CD4-positive, alpha-beta T cell (primary cell): ENCODE data around the gene FOXD1. TPM values are rescaled to one million over a fixed set of nuclear protein-coding genes. Genes with fewer than 3 reads are reported as not detected.
A peak's percentile ranks its signal among the peaks of the same experiment; 100 is the strongest.

Source experiments
- ATAC-seq: fragments of 200-7000 bp; cut with Tn5 transposase; one replicate; pipeline ENCODE4 v1.10.0; 2022; ENCODE audit warnings: mild to moderate bottlenecking; ENCODE audit not compliant: poor library complexity
- CTCF ChIA-PET: fragments of 350-600 bp; sonication (Branson Sonifier 250); formaldehyde crosslinking; loops from one replicate; lab custom pipeline; 2021; ENCODE audit warnings: antibody characterized with exemption, inconsistent platforms; lab: Charles Lee
- POLR2A ChIA-PET: fragments of 350-600 bp; sonication (Branson Sonifier 250); formaldehyde crosslinking; loops from one replicate; lab custom pipeline; 2021; ENCODE audit warnings: antibody characterized with exemption, inconsistent platforms; lab: Charles Lee
- DNase-seq, 14 experiments: peaks; one replicate each; pipeline ENCODE4 v3.0.0-alpha.2; 2013 to 2020; ENCODE audit warnings: mixed read lengths in 2 of 14
- H3K27ac ChIP-seq, 2 donors: one replicate each; pipeline versions ENCODE4 v1.5.1 to v1.7.0; 2013; ENCODE audit warnings: low read length in 2 of 2, low read depth in 1 of 2, mild to moderate bottlenecking in 1 of 2
- H3K27me3 ChIP-seq, 2 experiments: 1 replicate in 1 of 2; 2 replicates in 1 of 2; pipeline versions ENCODE4 v1.6.1 to v1.7.0; 2013; ENCODE audit warnings: low read length in 2 of 2, control low read depth in 1 of 2, mild to moderate bottlenecking in 1 of 2, moderate library complexity in 1 of 2; ENCODE audit not compliant: insufficient read depth in 2 of 2, control insufficient read depth in 1 of 2
- H3K36me3 ChIP-seq: one replicate; pipeline ENCODE4 v1.6.1; 2013; ENCODE audit warnings: low read length, control low read depth; ENCODE audit not compliant: insufficient read depth
- H3K4me1 ChIP-seq: one replicate; pipeline ENCODE4 v1.6.1; 2013; ENCODE audit warnings: low read length, control low read depth; ENCODE audit not compliant: insufficient read depth
- H3K4me3 ChIP-seq: one replicate; pipeline ENCODE4 v1.5.1; 2013; ENCODE audit warnings: mild to moderate bottlenecking, low read length, moderate library complexity
- H3K9me3 ChIP-seq, 2 experiments: 1 replicate in 1 of 2; 2 replicates in 1 of 2; pipeline versions ENCODE4 v1.6.1 to v1.7.0; 2013; ENCODE audit warnings: low read length in 2 of 2, mild to moderate bottlenecking in 2 of 2, control low read depth in 1 of 2, moderate library complexity in 1 of 2; ENCODE audit not compliant: control insufficient read depth in 1 of 2, insufficient read depth in 1 of 2
- H3K27ac Mint-ChIP-seq: one replicate; pipeline ENCODE4 v1.8.0; 2020; ENCODE audit warnings: mixed read lengths
- H3K27me3 Mint-ChIP-seq: one replicate; pipeline ENCODE4 v1.8.0; 2021; ENCODE audit warnings: mixed read lengths
- H3K36me3 Mint-ChIP-seq: one replicate; pipeline ENCODE4 v1.8.0; 2021; ENCODE audit warnings: low read depth, mixed read lengths
- H3K4me1 Mint-ChIP-seq: one replicate; pipeline ENCODE4 v1.8.0; 2021; ENCODE audit warnings: low read depth, mixed read lengths
- H3K4me3 Mint-ChIP-seq: one replicate; pipeline ENCODE4 v1.8.0; 2020; ENCODE audit warnings: mild to moderate bottlenecking, mixed read lengths
- H3K9me3 Mint-ChIP-seq: one replicate; pipeline ENCODE4 v1.8.0; 2020; ENCODE audit warnings: mixed read lengths
- CTCF ChIP-seq: fragments of 200-600 bp; IDR thresholded peaks from one replicate; pipeline ENCODE4 v1.8.0; 2022; ENCODE audit warnings: antibody characterized with exemption, mild to moderate bottlenecking
- intact Hi-C, 2 experiments: fragments of 100-400 bp; cut with DNase I in 1 of 2; cut with micrococcal nuclease in 1 of 2; formaldehyde crosslinking; loops; one replicate each; pipeline versions ENCODE4 v1.15.1 to v1.9.0; 2023 to 2025; cut with DNase I, micrococcal nuclease
- total RNA-seq, 174 experiments: library from RNA in 2 of 174; stranded (reverse) in 2 of 174; gene quantifications; one replicate each; pipeline ENCODE4 v1.2.3 and lab custom pipeline; 2021 to 2026

The FOXD1 gene
- total RNA-seq, 2 experiments from 2014 or later = not detected

DNA sequence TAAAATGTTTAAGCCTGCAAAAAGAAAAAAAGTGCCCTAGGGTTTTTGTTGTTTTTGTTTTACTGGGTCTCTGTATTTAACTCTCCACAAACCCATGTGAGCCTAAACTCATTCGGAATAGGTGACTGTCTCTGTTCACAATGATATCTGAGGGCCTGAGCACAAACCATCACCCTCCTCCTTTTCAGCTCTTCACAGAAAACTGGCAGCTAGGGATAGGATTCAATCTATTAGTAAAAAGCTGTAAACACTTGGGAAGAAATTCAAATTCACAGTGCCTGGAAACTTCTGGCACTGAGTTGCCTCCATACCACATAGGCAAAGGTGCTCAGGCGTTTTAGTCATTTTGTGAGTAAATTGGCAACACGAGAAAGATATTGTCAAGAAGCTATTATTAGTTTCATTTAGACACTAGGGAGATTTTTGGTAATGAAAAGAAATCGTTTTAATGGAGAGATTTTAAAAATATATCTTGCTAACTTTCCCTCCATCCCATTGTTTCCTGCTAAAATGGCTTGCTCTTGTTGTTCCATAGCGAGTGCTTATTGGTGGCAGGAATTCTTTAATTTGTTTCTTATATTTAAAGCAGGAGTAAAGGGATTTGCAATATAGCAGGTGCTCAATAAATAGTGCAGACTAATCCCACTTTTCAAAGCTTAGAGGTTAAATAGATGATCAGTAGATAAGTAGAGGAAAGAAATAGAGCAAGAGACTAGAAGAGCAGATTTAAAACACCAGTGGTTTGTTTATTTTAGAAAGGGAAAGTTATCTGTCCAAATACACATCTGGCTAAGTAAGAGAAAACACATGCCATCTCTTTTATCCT, 9.7 kb downstream of the FOXD1 start:
- H3K36me3 Mint-ChIP-seq = no peaks in the 10 kb centered on the region
- peaks cover 94% of the 10 kb centered on the region for H3K27me3 Mint-ChIP-seq
- Histone ChIP-seq H3K4me3 (no peak overlapping the region), H3K4me1 (peaks cover 18% of the 10 kb centered on the region), H3K36me3 (no peaks in the 10 kb centered on the region), H3K27ac (no peak overlapping the region), H3K27me3 (peaks cover 73 to 98% of the 10 kb centered on the region in 2 experiments), H3K9me3 (peaks cover 5 to 11% of the 10 kb centered on the region in 2 experiments)
- H3K4me3 Mint-ChIP-seq = no peak overlapping the region
- peaks cover 19% of the 10 kb centered on the region for H3K4me1 Mint-ChIP-seq
- CTCF ChIA-PET = no interaction called here
- DNase-seq (no peak), ATAC-seq (no peak)
- no peak for TF ChIP-seq CTCF
- no peaks in the 10 kb centered on the region for H3K9me3 Mint-ChIP-seq
- intact Hi-C loops = loop anchor here in 1 of 2 experiments (5.0 kb wide), 1 partner anchor 52 kb away; no protein-coding TSS in a partner anchor
- no peak overlapping the region for H3K27ac Mint-ChIP-seq
- POLR2A ChIA-PET = no interaction called here

- no peak for TF ChIP-seq CTCF
- no peaks in the 10 kb centered on the region for H3K9me3 Mint-ChIP-seq
- H3K9me3 ChIP-seq = peaks cover 3 to 11% of the 10 kb centered on the region in 2 experiments
- H3K36me3 Mint-ChIP-seq = no peaks in the 10 kb centered on the region
- POLR2A ChIA-PET = no interaction called here
- peak overlapping the region; percentile 36 for H3K4me3 Mint-ChIP-seq
- intact Hi-C loops = loop anchor here in 1 of 2 experiments (5.0 kb wide), 1 partner anchor 51 kb away; no protein-coding TSS in a partner anchor
- H3K4me3 ChIP-seq = no peak overlapping the region
- peaks cover 71 to 98% of the 10 kb centered on the region in 2 experiments for H3K27me3 ChIP-seq
- DNase-seq (no peak), ATAC-seq (no peak)
- H3K27ac ChIP-seq = no peak overlapping the region
- peaks cover 18% of the 10 kb centered on the region for H3K4me1 ChIP-seq
- peaks cover 94% of the 10 kb centered on the region for H3K27me3 Mint-ChIP-seq
- H3K4me1 Mint-ChIP-seq = peaks cover 19% of the 10 kb centered on the region
- H3K27ac Mint-ChIP-seq = no peak overlapping the region
- CTCF ChIA-PET = interaction anchor here (1.8 kb wide), 1 partner anchor 13 kb away, joined by 5 read pairs; no protein-coding TSS in a partner anchor
- no peaks in the 10 kb centered on the region for H3K36me3 ChIP-seq
Observed at GRCh38 chr5:73437777-73438644, 10.6 kb downstream of the FOXD1 start.

GRCh38 chr5:73437101-73437776, 11.3 kb downstream of the FOXD1 start:
- Mint-ChIP-seq H3K27me3 (peaks cover 93% of the 10 kb centered on the region), H3K9me3 (no peaks in the 10 kb centered on the region), H3K4me3 (peak overlapping the region; percentile 9), H3K27ac (no peak overlapping the region), H3K4me1 (peaks cover 19% of the 10 kb centered on the region), H3K36me3 (no peaks in the 10 kb centered on the region)
- intact Hi-C loops = loop anchor here in 1 of 2 experiments (5.0 kb wide), 1 partner anchor 50 kb away; no protein-coding TSS in a partner anchor
- H3K4me3 ChIP-seq = no peak overlapping the region
- no peaks in the 10 kb centered on the region for H3K36me3 ChIP-seq
- H3K9me3 ChIP-seq = peaks cover 0 to 11% of the 10 kb centered on the region in 2 experiments
- no peak overlapping the region for H3K27ac ChIP-seq
- CTCF ChIA-PET = interaction anchor here (0.6 to 1.8 kb wide), 2 partner anchors 14 to 124 kb away, joined by 4 to 5 read pairs; no protein-coding TSS in a partner anchor
- peaks cover 18% of the 10 kb centered on the region for H3K4me1 ChIP-seq
- TF ChIP-seq CTCF = no peak
- POLR2A ChIA-PET = no interaction called here
- H3K27me3 ChIP-seq = peaks cover 67 to 96% of the 10 kb centered on the region in 2 experiments
- ATAC-seq (no peak), DNase-seq (peak in 1 of 14 experiments; percentile 8)
